Measurements from ENCODE around the gene COPS6. TPM values are rescaled to one million over a fixed set of nuclear protein-coding genes. Genes with fewer than 3 reads are reported as not detected.
A peak's percentile ranks its signal among the peaks of the same experiment; 100 is the strongest.

Gene COPS6
- total and polyA plus RNA-seq, 4 experiments from 2014 or later, result 85.5 to 261 (median 122) TPM

- Mint-ChIP-seq H3K4me3 (no peak overlapping the region), H3K27ac (no peak overlapping the region), H3K9me3 (peaks cover 0 to 8% (median 5%) of the 10 kb centered on the region in 8 donors), H3K36me3 (peaks cover 27 to 44% of the 10 kb centered on the region in 2 donors), H3K4me1 (peaks cover 0 to 2% (median 0%) of the 10 kb centered on the region in 4 donors), H3K27me3 (no peaks in the 10 kb centered on the region)
- peaks cover 6 to 7% of the 10 kb centered on the region in 2 donors for H3K9me3 ChIP-seq (ENCODE audit: control insufficient read depth in 1 of 2, low read length in 2 of 2)
- no peak for DNase-seq
- POLR2A ChIA-PET (ENCODE audit: partially characterized antibody), result interaction anchor here (0.6 to 1.2 kb wide), 2 partner anchors 10 to 43 kb away, joined by 3 to 5 read pairs; no protein-coding TSS in a partner anchor
- no peaks in the 10 kb centered on the region for H3K27me3 ChIP-seq (ENCODE audit: insufficient read depth, low read length)
- no peak overlapping the region for H3K27ac ChIP-seq (ENCODE audit: low read depth, low read length)
- H3K36me3 ChIP-seq (ENCODE audit: insufficient read depth, low read length), result peaks cover 17% of the 10 kb centered on the region
- intact Hi-C loops (cut with micrococcal nuclease), result no loop called here
- H3K4me3 ChIP-seq (ENCODE audit: low read length in 2 of 2), result no peak overlapping the region
- CTCF ChIA-PET (ENCODE audit: partially characterized antibody), result interaction anchor here (1.0 kb wide), 1 partner anchor 342 kb away, joined by 3 read pairs; no protein-coding TSS in a partner anchor
- no peaks in the 10 kb centered on the region for H3K4me1 ChIP-seq (ENCODE audit: insufficient read depth, low read length)
Measured at GRCh38 chr7:100065452-100066186, 23.1 kb upstream of the COPS6 start.

GRCh38 chr7:100066953-100067352 lies 21.8 kb upstream of the COPS6 start:
- Histone ChIP-seq H3K4me3 (ENCODE audit: low read length in 2 of 2) (no peak overlapping the region), H3K27me3 (ENCODE audit: insufficient read depth, low read length) (no peaks in the 10 kb centered on the region), H3K9me3 (ENCODE audit: control insufficient read depth in 1 of 2, low read length in 2 of 2) (peaks cover 10 to 19% of the 10 kb centered on the region in 2 donors), H3K4me1 (ENCODE audit: insufficient read depth, low read length) (no peaks in the 10 kb centered on the region), H3K36me3 (ENCODE audit: insufficient read depth, low read length) (peaks cover 22% of the 10 kb centered on the region), H3K27ac (ENCODE audit: low read depth, low read length) (no peak overlapping the region)
- Mint-ChIP-seq H3K27ac (no peak overlapping the region), H3K4me1 (peaks cover 0 to 2% (median 0%) of the 10 kb centered on the region in 4 donors), H3K4me3 (no peak overlapping the region), H3K27me3 (no peaks in the 10 kb centered on the region), H3K9me3 (peaks cover 0 to 21% (median 18%) of the 10 kb centered on the region in 8 donors), H3K36me3 (peaks cover 40 to 52% of the 10 kb centered on the region in 2 donors)
- DNase-seq, result no peak
- POLR2A ChIA-PET (ENCODE audit: partially characterized antibody), result interaction anchor here (0.6 to 1.5 kb wide), 3 partner anchors 21 to 99 kb away, joined by 3 to 5 read pairs (median 5); partner anchors contain the start of gene ZKSCAN1
- intact Hi-C loops (cut with micrococcal nuclease), result no loop called here
- CTCF ChIA-PET (ENCODE audit: partially characterized antibody), result interaction anchor here (1.6 kb wide), 1 partner anchor 75 kb away, joined by 4 read pairs; no protein-coding TSS in a partner anchor

- Histone ChIP-seq H3K27me3 (ENCODE audit: insufficient read depth, low read length) (no peaks in the 10 kb centered on the region), H3K36me3 (ENCODE audit: insufficient read depth, low read length) (peaks cover 38% of the 10 kb centered on the region), H3K4me1 (ENCODE audit: insufficient read depth, low read length) (no peaks in the 10 kb centered on the region), H3K27ac (ENCODE audit: low read depth, low read length) (no peak overlapping the region), H3K4me3 (ENCODE audit: low read length in 2 of 2) (no peak overlapping the region), H3K9me3 (ENCODE audit: control insufficient read depth in 1 of 2, low read length in 2 of 2) (peaks cover 10 to 22% of the 10 kb centered on the region in 2 donors)
- H3K4me3 Mint-ChIP-seq, result no peak overlapping the region
- ChIA-PET POLR2A (ENCODE audit: partially characterized antibody) (interaction anchor here (1.6 kb wide), 1 partner anchor 20 kb away, joined by 4 read pairs; the partner anchor contains the start of gene ZSCAN21), CTCF (ENCODE audit: partially characterized antibody) (interaction anchor here (0.7 to 1.4 kb wide), 4 partner anchors 80 to 156 kb away, joined by 3 read pairs; partner anchors contain the start of gene GJC3)
- no peak overlapping the region for H3K27ac Mint-ChIP-seq
- H3K9me3 Mint-ChIP-seq, result peaks cover 0 to 31% (median 28%) of the 10 kb centered on the region in 8 donors
- peaks cover 58 to 62% of the 10 kb centered on the region in 2 donors for H3K36me3 Mint-ChIP-seq
- DNase-seq, result no peak
- intact Hi-C loops (cut with micrococcal nuclease), result no loop called here
- H3K4me1 Mint-ChIP-seq, result peaks cover 0 to 2% (median 0%) of the 10 kb centered on the region in 4 donors
- no peaks in the 10 kb centered on the region for H3K27me3 Mint-ChIP-seq
Measured at GRCh38 chr7:100069991-100070390, 18.8 kb upstream of the COPS6 start.

- peaks cover 10 to 22% of the 10 kb centered on the region in 2 donors for H3K9me3 ChIP-seq (ENCODE audit: control insufficient read depth in 1 of 2, low read length in 2 of 2)
- POLR2A ChIA-PET (ENCODE audit: partially characterized antibody), result interaction anchor here (1.0 to 1.6 kb wide), 2 partner anchors 9 to 21 kb away, joined by 3 to 4 read pairs; partner anchors contain the start of gene ZSCAN21
Measured at GRCh38 chr7:100071018-100071723, 17.6 kb upstream of the COPS6 start.

GRCh38 chr7:100072462-100072861 lies 16.3 kb upstream of the COPS6 start:
- H3K4me3 ChIP-seq (ENCODE audit: low read length in 2 of 2), result no peak overlapping the region
- ChIA-PET POLR2A (ENCODE audit: partially characterized antibody) (interaction anchor here (0.8 kb wide), 1 partner anchor 28 kb away, joined by 3 read pairs; no protein-coding TSS in a partner anchor), CTCF (ENCODE audit: partially characterized antibody) (no interaction called here)
- Mint-ChIP-seq H3K4me3 (no peak overlapping the region), H3K9me3 (peaks cover 0 to 31% (median 28%) of the 10 kb centered on the region in 8 donors), H3K27ac (no peak overlapping the region), H3K27me3 (no peaks in the 10 kb centered on the region), H3K4me1 (peaks cover 4% of the 10 kb centered on the region in 4 donors), H3K36me3 (peaks cover 72 to 79% of the 10 kb centered on the region in 2 donors)
- H3K27ac ChIP-seq (ENCODE audit: low read depth, low read length), result no peak overlapping the region
- H3K9me3 ChIP-seq (ENCODE audit: control insufficient read depth in 1 of 2, low read length in 2 of 2), result peaks cover 10 to 22% of the 10 kb centered on the region in 2 donors
- DNase-seq, result no peak
- peaks cover 61% of the 10 kb centered on the region for H3K36me3 ChIP-seq (ENCODE audit: insufficient read depth, low read length)
- no peaks in the 10 kb centered on the region for H3K4me1 ChIP-seq (ENCODE audit: insufficient read depth, low read length)
- intact Hi-C loops (cut with micrococcal nuclease), result no loop called here
- H3K27me3 ChIP-seq (ENCODE audit: insufficient read depth, low read length), result no peaks in the 10 kb centered on the region

More at GRCh38 chr7:100071018-100071723, 17.6 kb upstream of the COPS6 start:
- intact Hi-C loops (cut with micrococcal nuclease), result no loop called here
- Mint-ChIP-seq H3K9me3 (peaks cover 0 to 31% (median 28%) of the 10 kb centered on the region in 8 donors), H3K27me3 (no peaks in the 10 kb centered on the region), H3K4me3 (no peak overlapping the region), H3K36me3 (peaks cover 61 to 73% of the 10 kb centered on the region in 2 donors), H3K4me1 (peaks cover 0 to 2% (median 0%) of the 10 kb centered on the region in 4 donors), H3K27ac (no peak overlapping the region)
- H3K36me3 ChIP-seq (ENCODE audit: insufficient read depth, low read length), result peaks cover 50% of the 10 kb centered on the region
- H3K27ac ChIP-seq (ENCODE audit: low read depth, low read length), result no peak overlapping the region
- no peak for DNase-seq
- no peaks in the 10 kb centered on the region for H3K27me3 ChIP-seq (ENCODE audit: insufficient read depth, low read length)
- no peak overlapping the region for H3K4me3 ChIP-seq (ENCODE audit: low read length in 2 of 2)
- no peaks in the 10 kb centered on the region for H3K4me1 ChIP-seq (ENCODE audit: insufficient read depth, low read length)
- CTCF ChIA-PET (ENCODE audit: partially characterized antibody), result interaction anchor here (0.6 to 1.4 kb wide), 6 partner anchors 15 to 379 kb away, joined by 3 read pairs; partner anchors contain the start of gene GJC3

GRCh38 chr7:100074841-100075240 lies 13.9 kb upstream of the COPS6 start:
- no peak for DNase-seq
- H3K9me3 ChIP-seq (ENCODE audit: control insufficient read depth in 1 of 2, low read length in 2 of 2), result peaks cover 10 to 22% of the 10 kb centered on the region in 2 donors
- peaks cover 0 to 31% (median 28%) of the 10 kb centered on the region in 8 donors for H3K9me3 Mint-ChIP-seq
- H3K4me3 ChIP-seq (ENCODE audit: low read length in 2 of 2), result no peak overlapping the region
- intact Hi-C loops (cut with micrococcal nuclease), result no loop called here
- H3K36me3 ChIP-seq (ENCODE audit: insufficient read depth, low read length), result peaks cover 61% of the 10 kb centered on the region
- ChIA-PET POLR2A (ENCODE audit: partially characterized antibody) (interaction anchor here (1.2 kb wide), 1 partner anchor 10 kb away, joined by 5 read pairs; no protein-coding TSS in a partner anchor), CTCF (ENCODE audit: partially characterized antibody) (no interaction called here)
- no peak overlapping the region for H3K27ac ChIP-seq (ENCODE audit: low read depth, low read length)
- H3K4me3 Mint-ChIP-seq, result peak overlapping the region in 1 of 8 donors; percentile 72
- H3K27me3 Mint-ChIP-seq, result no peaks in the 10 kb centered on the region
- H3K36me3 Mint-ChIP-seq, result peaks cover 72 to 82% of the 10 kb centered on the region in 2 donors
- no peaks in the 10 kb centered on the region for H3K27me3 ChIP-seq (ENCODE audit: insufficient read depth, low read length)
- peaks cover under 1% of the 10 kb centered on the region for H3K4me1 ChIP-seq (ENCODE audit: insufficient read depth, low read length)
- H3K27ac Mint-ChIP-seq, result no peak overlapping the region
- peaks cover 8 to 19% (median 12%) of the 10 kb centered on the region in 4 donors for H3K4me1 Mint-ChIP-seq

Data from CD4-positive, alpha-beta memory T cell (primary cell).